Subcutaneous abdominal adipose tissue (tissue), 5 donors: ENCODE data around the gene CAPN13.

ENCODE experiments used
- H3K27ac ChIP-seq: one replicate; pipeline ENCODE4 v1.7.0; 2013; ENCODE audit warnings: low read depth, mild to moderate bottlenecking, inconsistent platforms, low read length, moderate library complexity
- H3K27me3 ChIP-seq, 5 donors: one replicate each; pipeline ENCODE4 v1.7.0; 2013; ENCODE audit warnings: low read length in 5 of 5, inconsistent platforms in 1 of 5; ENCODE audit not compliant: control insufficient read depth in 5 of 5, insufficient read depth in 4 of 5
- H3K36me3 ChIP-seq, 5 donors: one replicate each; pipeline ENCODE4 v1.7.0; 2013; ENCODE audit warnings: low read length in 5 of 5; ENCODE audit not compliant: control insufficient read depth in 5 of 5, insufficient read depth in 5 of 5
- H3K4me1 ChIP-seq, 5 donors: one replicate each; pipeline ENCODE4 v1.7.0; 2013; ENCODE audit warnings: low read length in 5 of 5, mild to moderate bottlenecking in 3 of 5, moderate library complexity in 1 of 5; ENCODE audit not compliant: control insufficient read depth in 5 of 5, insufficient read depth in 5 of 5
- H3K4me3 ChIP-seq, 5 donors: one replicate each; pipeline ENCODE4 v1.7.0; 2013; ENCODE audit warnings: low read length in 5 of 5, low read depth in 1 of 5
- H3K9ac ChIP-seq, 5 donors: one replicate each; pipeline ENCODE4 v1.7.0; 2013; ENCODE audit warnings: low read length in 5 of 5, mild to moderate bottlenecking in 4 of 5, moderate library complexity in 3 of 5
- H3K9me3 ChIP-seq, 5 donors: one replicate each; pipeline ENCODE4 v1.7.0; 2013; ENCODE audit warnings: low read length in 5 of 5; ENCODE audit not compliant: control insufficient read depth in 5 of 5
- donor health status: healthy.
- donor health status: healthy.
- donor health status: healthy.
- donor health status: healthy.
- donor health status: healthy.

CAPN13 gene

GRCh38 chr2:30736461-30737325 is 70.6 kb downstream of the CAPN13 start:
- Histone ChIP-seq H3K4me1 (peaks cover 0 to 2% (median 0%) of the 10 kb centered on the region in 5 donors), H3K36me3 (no peaks in the 10 kb centered on the region), H3K4me3 (no peak overlapping the region), H3K27me3 (peaks cover 3 to 19% (median 15%) of the 10 kb centered on the region in 5 donors), H3K9ac (no peak overlapping the region), H3K27ac (no peak overlapping the region), H3K9me3 (no peaks in the 10 kb centered on the region)

DNA sequence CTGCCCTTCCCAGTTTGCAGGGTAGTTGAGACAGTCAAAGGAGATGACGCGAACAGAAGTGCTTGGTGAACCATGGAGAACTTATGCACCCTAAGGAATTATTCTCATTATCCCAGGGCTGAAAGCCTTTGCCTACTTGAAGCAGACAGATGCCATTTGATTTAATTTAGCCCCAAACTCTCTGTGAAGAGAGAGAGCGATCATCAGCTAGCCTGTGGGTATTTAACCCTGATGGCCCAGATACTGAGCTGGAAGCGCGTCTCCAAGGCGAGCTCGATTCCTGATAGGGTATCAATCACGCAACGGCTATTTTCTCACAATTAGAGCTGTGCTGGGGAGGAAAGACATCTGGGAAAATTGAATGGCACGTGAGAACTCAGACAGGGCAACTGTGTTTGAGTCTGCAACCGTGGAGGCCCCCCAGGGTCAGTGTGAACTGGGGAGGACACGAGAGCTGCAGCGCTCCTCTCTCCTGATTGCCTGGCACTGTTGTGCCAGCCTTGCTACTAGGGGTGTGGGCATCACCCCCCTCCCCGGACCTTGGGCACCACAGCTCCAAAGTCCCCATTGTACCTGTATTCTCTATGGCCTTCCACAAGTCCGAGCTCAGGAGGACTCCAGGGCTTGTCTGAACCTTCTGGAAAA is 73.2 kb downstream of the CAPN13 start:
- Histone ChIP-seq H3K9ac (no peak overlapping the region), H3K27me3 (peaks cover 5 to 17% (median 15%) of the 10 kb centered on the region in 5 donors), H3K27ac (no peak overlapping the region), H3K36me3 (no peaks in the 10 kb centered on the region), H3K4me3 (no peak overlapping the region), H3K9me3 (no peaks in the 10 kb centered on the region), H3K4me1 (no peaks in the 10 kb centered on the region)

DNA sequence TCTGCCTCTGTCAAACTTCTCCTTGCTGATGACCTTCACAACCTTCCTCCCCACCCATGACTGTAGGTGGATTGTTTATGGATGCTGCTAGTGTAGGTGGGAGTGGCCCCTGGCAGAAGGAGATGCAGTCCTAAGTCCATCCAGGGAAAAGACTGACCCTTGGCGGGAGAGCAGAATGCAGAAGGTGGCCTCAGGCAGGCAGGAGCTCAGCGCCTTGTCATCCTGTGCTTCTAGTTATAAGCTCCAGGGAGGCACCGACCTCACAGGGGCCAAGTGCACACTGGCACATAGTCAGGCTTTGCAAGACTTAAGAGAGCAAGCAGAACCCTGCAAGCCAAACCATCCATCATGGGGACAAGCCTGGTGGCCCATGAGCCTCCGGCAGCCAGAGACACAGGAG is 74.4 kb downstream of the CAPN13 start:
- Histone ChIP-seq H3K27me3 (peaks cover 5 to 17% (median 15%) of the 10 kb centered on the region in 5 donors), H3K9me3 (no peaks in the 10 kb centered on the region), H3K9ac (no peak overlapping the region), H3K27ac (no peak overlapping the region), H3K4me1 (no peaks in the 10 kb centered on the region), H3K4me3 (no peak overlapping the region), H3K36me3 (no peaks in the 10 kb centered on the region)

- H3K27ac ChIP-seq, result no peak overlapping the region
- no peaks in the 10 kb centered on the region for H3K36me3 ChIP-seq
- no peak overlapping the region for H3K9ac ChIP-seq
- no peaks in the 10 kb centered on the region for H3K4me1 ChIP-seq
- H3K9me3 ChIP-seq, result no peaks in the 10 kb centered on the region
- H3K4me3 ChIP-seq, result no peak overlapping the region
- H3K27me3 ChIP-seq, result peaks cover 5 to 17% (median 15%) of the 10 kb centered on the region in 5 donors
These were observed 74.9 kb downstream of the CAPN13 start for GRCh38 chr2:30732376-30732775.

DNA sequence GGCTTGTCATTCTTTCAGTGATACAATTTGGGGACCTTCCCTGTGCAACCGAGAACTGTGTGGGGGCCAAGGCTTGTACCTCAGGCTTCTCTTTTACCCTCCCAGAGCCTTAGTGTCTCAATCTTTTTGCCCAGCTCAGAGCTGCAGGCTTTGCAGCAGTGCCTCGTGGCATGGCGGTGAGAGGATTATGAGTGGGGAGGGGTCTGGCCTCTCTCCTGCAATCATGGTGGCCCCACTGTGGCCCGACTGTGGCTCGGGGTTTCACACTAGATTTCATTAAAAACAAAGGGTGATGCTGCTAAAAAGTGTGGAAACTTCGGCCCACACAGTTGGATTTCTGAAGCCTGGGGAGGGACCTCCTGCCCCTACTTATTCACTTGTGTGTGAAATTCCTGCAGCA is 75.5 kb downstream of the CAPN13 start:
- H3K27me3 ChIP-seq, result peaks cover 5 to 14% (median 11%) of the 10 kb centered on the region in 5 donors
- H3K4me3 ChIP-seq, result no peak overlapping the region
- no peaks in the 10 kb centered on the region for H3K36me3 ChIP-seq
- H3K27ac ChIP-seq, result no peak overlapping the region
- no peaks in the 10 kb centered on the region for H3K9me3 ChIP-seq
- H3K4me1 ChIP-seq, result no peaks in the 10 kb centered on the region
- H3K9ac ChIP-seq, result no peak overlapping the region

DNA sequence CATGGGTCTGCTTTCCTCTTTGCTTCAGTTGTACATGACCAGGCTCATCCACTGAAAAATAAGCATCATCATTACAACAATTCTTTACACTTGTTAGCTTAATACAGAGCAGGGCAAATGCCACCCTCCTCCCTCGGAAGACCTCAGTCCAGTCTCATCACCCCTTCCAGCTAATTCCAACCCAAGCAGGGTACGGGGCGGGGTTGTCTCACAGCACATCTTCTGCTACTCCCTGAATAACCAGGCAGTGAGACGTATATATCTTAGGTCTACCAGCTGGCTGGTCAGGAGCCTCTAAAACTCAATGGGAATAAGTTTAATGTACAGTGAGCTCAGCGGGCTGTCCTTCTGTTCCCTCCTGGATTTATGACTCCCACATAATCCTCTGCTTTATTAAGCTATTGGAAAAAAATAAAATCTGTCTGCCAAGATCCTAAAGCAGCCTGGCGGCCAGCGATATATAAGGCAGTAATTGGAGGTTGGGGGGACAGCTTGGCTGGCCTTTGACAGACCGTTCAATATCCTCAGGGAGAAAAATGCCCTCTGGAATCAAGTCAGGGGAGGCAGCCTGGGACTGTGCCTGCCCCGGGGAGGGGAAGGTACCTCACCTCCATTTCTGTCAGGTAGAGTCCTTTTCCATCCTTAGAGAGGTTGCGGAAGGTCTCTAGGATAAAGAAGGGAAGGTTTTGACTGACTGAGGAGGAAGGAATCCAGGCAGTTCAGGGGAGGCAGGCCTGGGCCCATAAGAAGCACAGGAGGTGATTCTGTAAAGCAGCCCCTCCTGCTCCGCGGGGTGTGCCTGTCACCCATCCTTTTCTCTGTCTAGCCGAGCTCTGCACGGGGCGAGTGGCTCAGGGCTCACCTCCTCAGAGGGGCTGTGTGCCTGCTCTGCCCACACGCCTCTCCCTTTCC is 76.3 kb downstream of the CAPN13 start:
- no peak overlapping the region for H3K27ac ChIP-seq
- H3K27me3 ChIP-seq, result peaks cover 5 to 10% (median 8%) of the 10 kb centered on the region in 5 donors
- no peaks in the 10 kb centered on the region for H3K36me3 ChIP-seq
- no peaks in the 10 kb centered on the region for H3K4me1 ChIP-seq
- no peak overlapping the region for H3K9ac ChIP-seq
- no peaks in the 10 kb centered on the region for H3K9me3 ChIP-seq
- H3K4me3 ChIP-seq, result no peak overlapping the region

GRCh38 chr2:30729031-30729430 is 78.2 kb downstream of the CAPN13 start:
- no peak overlapping the region for H3K27ac ChIP-seq
- H3K4me1 ChIP-seq, result no peaks in the 10 kb centered on the region
- H3K36me3 ChIP-seq, result no peaks in the 10 kb centered on the region
- H3K4me3 ChIP-seq, result no peak overlapping the region
- H3K9me3 ChIP-seq, result no peaks in the 10 kb centered on the region
- H3K27me3 ChIP-seq, result peaks cover 2 to 11% (median 6%) of the 10 kb centered on the region in 5 donors
- H3K9ac ChIP-seq, result no peak overlapping the region

GRCh38 chr2:30722936-30723725 is 84.1 kb downstream of the CAPN13 start:
- Histone ChIP-seq H3K27me3 (peaks cover 0 to 10% (median 8%) of the 10 kb centered on the region in 5 donors), H3K9me3 (no peaks in the 10 kb centered on the region), H3K27ac (no peak overlapping the region), H3K9ac (no peak overlapping the region), H3K36me3 (no peaks in the 10 kb centered on the region), H3K4me3 (no peak overlapping the region), H3K4me1 (no peaks in the 10 kb centered on the region)
